ENCODE measurements around the gene COQ10A. TPM values are rescaled to one million over a fixed set of nuclear protein-coding genes. Genes with fewer than 3 reads are reported as not detected.
A peak's percentile ranks its signal among the peaks of the same experiment; 100 is the strongest.

COQ10A gene
- total RNA-seq, 1 experiment from 2014 or later: 26.1 TPM

GRCh38 chr12:56224102-56224701, 42.5 kb upstream of the COQ10A start, which contains the start of gene NABP2:
TSS of gene NABP2 (plus strand) at chr12:56224342. CDS start at chr12:56224857, 515 bp downstream.
- WGBS (ENCODE audit: extremely low coverage, insufficient read length, low lambda C conversion rate): no CpG with 5 or more reads among the region's 41 CpGs
- H3K27me3 ChIP-seq (ENCODE audit: insufficient read depth, low read length): no peaks in the 10 kb centered on the region

More at GRCh38 chr12:56224102-56224701, 42.5 kb upstream of the COQ10A start, which contains the start of gene NABP2:
- H3K9ac ChIP-seq (ENCODE audit: extremely low read depth, insufficient read length, low read length): peak within 1 kb of the TSS; percentile 61
- H3T11ph ChIP-seq (ENCODE audit: low read length): peak within 1 kb of the TSS; percentile 56
- Mint-ChIP-seq H3K4me1 (peaks cover 32 to 39% of the 10 kb centered on the region in 2 experiments), H3K27me3 (ENCODE audit: low read depth) (no peaks in the 10 kb centered on the region), H3K9me3 (no peaks in the 10 kb centered on the region; a peak in 1 of 5 replicates), H3K4me3 (peak within 1 kb of the TSS; percentile 98 to 99), H3K36me3 (ENCODE audit: insufficient read depth in 1 of 3, low read depth in 3 of 3) (peaks cover 5 to 14% (median 13%) of the 10 kb centered on the region in 3 experiments; a peak in 6 of 7 replicates), H3K27ac (peak within 1 kb of the TSS; percentile 86 to 98 (median 97))
- no peak within 1 kb of the TSS for H3K23ac ChIP-seq (ENCODE audit: insufficient read length, low read depth, low read length)
- H3K9me3 ChIP-seq (ENCODE audit: control insufficient read depth, low read depth, low read length): no peaks in the 10 kb centered on the region
- peak within 1 kb of the TSS; percentile 19 for H2AFZ ChIP-seq (ENCODE audit: low read length)
- H3K56ac ChIP-seq (ENCODE audit: insufficient read length, low read depth, low read length): peak within 1 kb of the TSS; percentile 2
- peak within 1 kb of the TSS; percentile 58 for H3K4me2 ChIP-seq (ENCODE audit: insufficient read depth, insufficient read length, low read length)
- peaks cover 2% of the 10 kb centered on the region; the same call in 1 of the 2 replicates for H3K4me1 ChIP-seq (ENCODE audit: insufficient read depth, low read length)
- H2BK120ac ChIP-seq (ENCODE audit: low read depth, low read length, poor library complexity, severe bottlenecking): no peak within 1 kb of the TSS
- H3K18ac ChIP-seq (ENCODE audit: insufficient read length, low read depth, low read length): peak within 1 kb of the TSS; percentile 86
- H4K5ac ChIP-seq (ENCODE audit: insufficient read length, low read depth, low read length): peak within 1 kb of the TSS; percentile 57
- peak within 1 kb of the TSS; percentile 36 for H4K91ac ChIP-seq (ENCODE audit: insufficient read length, low read depth, low read length)
- H2BK5ac ChIP-seq (ENCODE audit: insufficient read length, low read length): no peak within 1 kb of the TSS
- peak within 1 kb of the TSS; percentile 71 for H2AK5ac ChIP-seq (ENCODE audit: insufficient read length, low read length)
- peaks cover 26% of the 10 kb centered on the region for H3K23me2 ChIP-seq (ENCODE audit: insufficient read length, low read depth, low read length, poor library complexity, severe bottlenecking)
- H3K79me2 ChIP-seq (ENCODE audit: insufficient read depth, low read length): no peaks in the 10 kb centered on the region; the same call in 1 of the 2 replicates
- TF ChIP-seq CTCF (conservative IDR thresholded peaks at IDR 0.05): peak; percentile 92
- peak within 1 kb of the TSS; percentile 87; the same call in 1 of the 2 replicates for H3K14ac ChIP-seq (ENCODE audit: insufficient read depth, low read length)
- peaks cover 3% of the 10 kb centered on the region for H4K20me1 ChIP-seq (ENCODE audit: control insufficient read depth, insufficient read depth, insufficient read length)
- no peak within 1 kb of the TSS; the same call in 1 of the 2 replicates for H3K4ac ChIP-seq (ENCODE audit: low read depth, low read length)
- H2BK15ac ChIP-seq (ENCODE audit: low read depth, low read length): no peak within 1 kb of the TSS
- DNase-seq: peak; percentile 100
- no peaks in the 10 kb centered on the region for H3K79me1 ChIP-seq (ENCODE audit: insufficient read depth, low read depth, low read length, poor library complexity, severe bottlenecking)
- H2BK20ac ChIP-seq (ENCODE audit: low read depth, low read length, poor library complexity, severe bottlenecking): no peak within 1 kb of the TSS
- H3K27ac ChIP-seq (ENCODE audit: insufficient read length, low read depth, low read length): peak within 1 kb of the TSS; percentile 15
- H4K8ac ChIP-seq (replicated peaks; ENCODE audit: insufficient read length, low read depth, low read length): no peak within 1 kb of the TSS
- peak within 1 kb of the TSS; percentile 30 for H2BK12ac ChIP-seq (ENCODE audit: insufficient read length, low read depth, low read length)
